Keratinocyte (primary cell): Measurements from ENCODE around the gene PPA2. TPM values are rescaled to one million over a fixed set of nuclear protein-coding genes. Genes with fewer than 3 reads are reported as not detected.

Source experiments
- DNase-seq: peaks from one replicate; pipeline ENCODE4 v3.0.0-alpha.2; 2011; ENCODE audit warnings: low read depth, missing footprints, low spot score
- FAIRE-seq: peaks from 2 replicates; lab custom pipeline; 2011; peaks lifted over from hg19 to GRCh38; lab: Jason Lieb, UNC
- H2AFZ ChIP-seq: 2 replicates; pipeline ENCODE4 v1.6.0; 2012; ENCODE audit warnings: low read length, control low read depth, inconsistent platforms; ENCODE audit not compliant: control insufficient read depth
- H3K27ac ChIP-seq: 2 replicates; pipeline ENCODE4 v1.5.1; 2011; ENCODE audit warnings: low read length; ENCODE audit not compliant: control insufficient read depth, insufficient read depth
- H3K27me3 ChIP-seq: 3 replicates; pipeline ENCODE4 v1.6.0; 2011; ENCODE audit warnings: low read length; ENCODE audit not compliant: control insufficient read depth, insufficient read depth; ENCODE audit errors: extremely low read depth
- H3K36me3 ChIP-seq, 2 experiments: 2 replicates in 1 of 2; 3 replicates in 1 of 2; pipeline ENCODE4 v1.5.1; 2011; ENCODE audit warnings: low read length in 2 of 2, mild to moderate bottlenecking in 1 of 2; ENCODE audit not compliant: control insufficient read depth in 2 of 2, insufficient read depth in 2 of 2; ENCODE audit errors: extremely low read depth in 1 of 2
- H3K4me1 ChIP-seq: 3 replicates; pipeline ENCODE4 v1.5.1; 2011; ENCODE audit warnings: low read length; ENCODE audit not compliant: control insufficient read depth, insufficient read depth; ENCODE audit errors: extremely low read depth
- H3K4me2 ChIP-seq: 3 replicates; pipeline ENCODE4 v1.6.0; 2011; ENCODE audit warnings: low read depth, low read length; ENCODE audit not compliant: control insufficient read depth, insufficient read depth; ENCODE audit errors: extremely low read depth
- H3K4me3 ChIP-seq, 3 experiments: fragments of 200-600 bp in 1 of 3; sonication (generic) in 1 of 3; 2 replicates in 2 of 3; 3 replicates in 1 of 3; pipeline ENCODE4 v1.5.1; 2011 to 2016; ENCODE audit warnings: low read length in 3 of 3, mild to moderate bottlenecking in 3 of 3, control low read depth in 2 of 3, inconsistent platforms in 1 of 3, low read depth in 1 of 3, mixed read lengths in 1 of 3, mixed run types in 1 of 3, moderate library complexity in 1 of 3; ENCODE audit not compliant: control insufficient read depth in 2 of 3, insufficient read depth in 2 of 3; ENCODE audit errors: extremely low read depth in 1 of 3
- H3K79me2 ChIP-seq: 2 replicates; pipeline ENCODE4 v1.6.0; 2012; ENCODE audit warnings: low read length; ENCODE audit not compliant: control insufficient read depth, insufficient read depth
- H3K9ac ChIP-seq: 3 replicates; pipeline ENCODE4 v1.6.0; 2011; ENCODE audit warnings: low read length; ENCODE audit not compliant: control insufficient read depth, insufficient read depth; ENCODE audit errors: extremely low read depth
- H3K9me1 ChIP-seq: 3 replicates; pipeline ENCODE4 v1.6.0; 2011; ENCODE audit warnings: low read length; ENCODE audit not compliant: control insufficient read depth, insufficient read depth; ENCODE audit errors: extremely low read depth
- H3K9me3 ChIP-seq: 2 replicates; pipeline ENCODE4 v1.5.1; 2012; ENCODE audit warnings: low read depth, low read length; ENCODE audit not compliant: control insufficient read depth
- H4K20me1 ChIP-seq: 3 replicates; pipeline ENCODE4 v1.6.0; 2011; ENCODE audit warnings: low read length; ENCODE audit not compliant: control insufficient read depth, insufficient read depth; ENCODE audit errors: extremely low read depth
- EZH2 ChIP-seq: IDR thresholded peaks from one replicate; pipeline ENCODE4 v1.6.1; 2012; ENCODE audit warnings: inconsistent platforms, mild to moderate bottlenecking, low read length, moderate library complexity
- dilution Hi-C: fragments of 300-500 bp; cut with MboI; formaldehyde crosslinking; loops from one replicate; pipeline ENCODE4 v1.7.0; 2020; ENCODE audit warnings: low sequenced_read_pairs; ENCODE audit not compliant: extremely low pct_ligation_motif_present
- polyA plus RNA-seq, 5 experiments: library from polyadenylated mRNA; depleted of rRNA in 3 of 5; stranded (reverse) in 3 of 5; stranded (forward) in 1 of 5; unstranded in 1 of 5; fragments of >200 nt; gene quantifications; 1 replicate in 1 of 5; 2 replicates in 3 of 5; 3 replicates in 1 of 5; pipeline versions ENCODE4 v1.2.1 to v1.2.3, GENCODE V29; 2011 to 2012; ENCODE audit warnings: missing spikeins in 2 of 5, low read depth in 1 of 5, low replicate concordance in 1 of 5
- TF ChIP-seq, protein P1 (sequence below), 3 experiments: IDR thresholded peaks in 1 of 3; conservative IDR thresholded peaks in 1 of 3; optimal IDR thresholded peaks in 1 of 3; 2 replicates in 2 of 3; 3 replicates in 1 of 3; pipeline versions ENCODE3 to v1.5.1; 2011; ENCODE audit warnings: low read length in 3 of 3, mild to moderate bottlenecking in 3 of 3, moderate library complexity in 2 of 3, control low read depth in 1 of 3, inconsistent platforms in 1 of 3; ENCODE audit not compliant: insufficient read depth in 2 of 3; ENCODE audit errors: extremely low read depth in 1 of 3

The PPA2 gene
- polyA plus RNA-seq, 1 donor (not counting 4 experiments of a cell fraction or from before 2014, with no cell fraction given): 174 TPM

DNA sequence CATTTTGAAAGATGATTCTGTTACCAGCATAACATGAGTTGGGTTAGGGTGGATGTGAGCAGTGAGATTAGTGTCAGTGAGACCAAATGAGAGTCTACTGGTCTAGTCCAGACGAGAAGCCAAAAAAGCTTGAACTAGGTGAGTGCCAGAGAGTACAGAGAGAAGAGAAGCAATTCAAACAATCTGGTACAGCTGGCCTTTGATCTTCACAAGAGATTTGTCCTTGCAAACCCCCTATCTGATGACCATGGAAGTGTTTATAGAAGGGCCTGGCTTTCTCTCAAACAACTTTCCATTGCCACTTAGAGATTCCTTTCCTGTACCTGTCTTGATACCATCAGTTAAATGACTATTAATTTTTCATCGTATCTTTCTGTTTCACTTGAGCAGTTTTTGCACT, 128.5 kb downstream of the PPA2 start:
- Histone ChIP-seq H3K9me1 (no peaks in the 10 kb centered on the region), H4K20me1 (no peaks in the 10 kb centered on the region), H3K27me3 (no peaks in the 10 kb centered on the region), H3K9me3 (no peaks in the 10 kb centered on the region), H3K27ac (no peak overlapping the region), H3K79me2 (no peaks in the 10 kb centered on the region), H3K4me1 (no peaks in the 10 kb centered on the region), H3K4me2 (no peak overlapping the region), H3K4me3 (no peak overlapping the region), H3K9ac (no peak overlapping the region), H2AFZ (no peak overlapping the region), H3K36me3 (peaks cover 0 to 2% of the 10 kb centered on the region in 2 experiments)
- dilution Hi-C loops: no loop called here
- DNase-seq (no peak), FAIRE-seq (no peak)
- TF ChIP-seq, protein P1, sequence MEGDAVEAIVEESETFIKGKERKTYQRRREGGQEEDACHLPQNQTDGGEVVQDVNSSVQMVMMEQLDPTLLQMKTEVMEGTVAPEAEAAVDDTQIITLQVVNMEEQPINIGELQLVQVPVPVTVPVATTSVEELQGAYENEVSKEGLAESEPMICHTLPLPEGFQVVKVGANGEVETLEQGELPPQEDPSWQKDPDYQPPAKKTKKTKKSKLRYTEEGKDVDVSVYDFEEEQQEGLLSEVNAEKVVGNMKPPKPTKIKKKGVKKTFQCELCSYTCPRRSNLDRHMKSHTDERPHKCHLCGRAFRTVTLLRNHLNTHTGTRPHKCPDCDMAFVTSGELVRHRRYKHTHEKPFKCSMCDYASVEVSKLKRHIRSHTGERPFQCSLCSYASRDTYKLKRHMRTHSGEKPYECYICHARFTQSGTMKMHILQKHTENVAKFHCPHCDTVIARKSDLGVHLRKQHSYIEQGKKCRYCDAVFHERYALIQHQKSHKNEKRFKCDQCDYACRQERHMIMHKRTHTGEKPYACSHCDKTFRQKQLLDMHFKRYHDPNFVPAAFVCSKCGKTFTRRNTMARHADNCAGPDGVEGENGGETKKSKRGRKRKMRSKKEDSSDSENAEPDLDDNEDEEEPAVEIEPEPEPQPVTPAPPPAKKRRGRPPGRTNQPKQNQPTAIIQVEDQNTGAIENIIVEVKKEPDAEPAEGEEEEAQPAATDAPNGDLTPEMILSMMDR (optimal IDR thresholded peaks at IDR 0.05 in 1 of 3, IDR thresholded peaks at IDR 0.05 in 1 of 3, conservative IDR thresholded peaks at IDR 0.05 in 1 of 3; ENCODE audit: extremely low read depth in 1 of 3, insufficient read depth in 2 of 3, low read length in 3 of 3): no peak
- no peak for TF ChIP-seq EZH2

DNA sequence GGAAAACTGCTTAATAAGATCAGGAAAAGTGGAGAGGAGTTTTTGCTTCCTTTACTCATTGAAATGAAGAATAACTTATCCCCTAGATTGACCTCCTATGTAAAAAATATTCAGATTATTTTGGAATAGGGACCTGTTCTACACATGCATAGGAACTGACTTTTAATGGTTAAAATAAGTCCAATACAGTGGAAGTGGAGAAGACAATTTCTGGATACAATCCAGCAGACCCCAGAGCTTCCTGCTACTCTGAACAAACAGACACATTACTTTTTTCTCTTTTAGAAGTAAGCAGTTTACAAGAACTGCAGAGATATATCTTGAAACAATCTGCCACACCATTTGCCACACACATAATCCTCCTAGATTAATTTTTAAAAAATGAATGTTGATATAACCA, 129.7 kb downstream of the PPA2 start:
- Histone ChIP-seq H3K4me1 (no peaks in the 10 kb centered on the region), H2AFZ (no peak overlapping the region), H3K9me3 (no peaks in the 10 kb centered on the region), H3K27ac (no peak overlapping the region), H3K9ac (no peak overlapping the region), H4K20me1 (no peaks in the 10 kb centered on the region), H3K36me3 (peaks cover 0 to 2% of the 10 kb centered on the region in 2 experiments), H3K27me3 (no peaks in the 10 kb centered on the region), H3K79me2 (no peaks in the 10 kb centered on the region), H3K9me1 (no peaks in the 10 kb centered on the region), H3K4me3 (no peak overlapping the region), H3K4me2 (no peak overlapping the region)
- dilution Hi-C loops: no loop called here
- no peak for DNase-seq
- no peak for FAIRE-seq
- TF ChIP-seq EZH2: no peak
- TF ChIP-seq, protein P1 (optimal IDR thresholded peaks at IDR 0.05 in 1 of 3, IDR thresholded peaks at IDR 0.05 in 1 of 3, conservative IDR thresholded peaks at IDR 0.05 in 1 of 3; ENCODE audit: extremely low read depth in 1 of 3, insufficient read depth in 2 of 3, low read length in 3 of 3): no peak
